Fibroblast of skin of right quadriceps (primary cell): ENCODE results near the gene NEURL1.
"Not testable (repeated sequence)": the region's sequence is repeated elsewhere in the genome, so short reads cannot be mapped to it uniquely, and the experiment has no call there.

Experiments
- DNase-seq: peaks from one replicate; pipeline ENCODE4 v3.0.0-alpha.2; 2013

The NEURL1 gene

DNA sequence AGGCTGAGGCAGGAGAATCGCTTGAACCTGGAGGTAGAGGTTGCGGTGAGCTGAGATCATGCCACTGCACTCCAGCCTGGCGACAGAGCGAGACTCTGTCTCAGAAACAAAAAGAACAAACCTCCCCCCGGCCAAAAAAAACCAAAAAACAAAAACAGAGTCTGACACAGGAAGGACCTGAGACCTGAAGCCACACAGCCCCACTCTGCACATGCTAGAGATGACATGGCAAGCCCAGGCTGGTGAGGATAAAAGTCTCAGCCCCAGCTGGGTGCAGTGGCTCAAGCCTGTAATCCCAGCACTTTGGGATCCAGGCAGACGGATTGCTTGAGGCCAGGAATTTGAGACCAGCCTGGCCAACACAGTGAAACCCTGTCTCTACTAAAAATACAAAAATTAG lies 139.4 kb downstream of the NEURL1 start:
- DNase-seq: not testable (repeated sequence)

DNA sequence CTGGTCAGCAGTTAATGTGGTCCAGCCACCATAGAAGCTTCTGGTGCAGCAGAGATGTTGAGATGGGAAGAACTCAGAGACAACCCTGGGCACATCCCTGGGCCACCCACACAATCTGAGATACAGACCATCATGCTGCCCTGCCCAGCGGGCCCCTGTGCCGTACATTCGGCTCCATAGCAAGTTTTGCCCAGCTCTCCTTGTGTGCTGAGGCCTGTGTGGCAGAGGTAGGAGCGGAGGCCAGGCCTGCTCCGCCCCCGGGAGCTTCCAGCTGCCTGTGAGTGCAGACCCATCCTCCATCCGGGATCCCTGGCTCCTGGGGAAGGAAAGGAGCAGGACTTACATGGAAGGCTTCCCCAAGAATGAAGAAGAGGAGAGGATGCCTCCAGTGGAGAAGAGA lies 140.3 kb downstream of the NEURL1 start:
- no peak for DNase-seq

DNA sequence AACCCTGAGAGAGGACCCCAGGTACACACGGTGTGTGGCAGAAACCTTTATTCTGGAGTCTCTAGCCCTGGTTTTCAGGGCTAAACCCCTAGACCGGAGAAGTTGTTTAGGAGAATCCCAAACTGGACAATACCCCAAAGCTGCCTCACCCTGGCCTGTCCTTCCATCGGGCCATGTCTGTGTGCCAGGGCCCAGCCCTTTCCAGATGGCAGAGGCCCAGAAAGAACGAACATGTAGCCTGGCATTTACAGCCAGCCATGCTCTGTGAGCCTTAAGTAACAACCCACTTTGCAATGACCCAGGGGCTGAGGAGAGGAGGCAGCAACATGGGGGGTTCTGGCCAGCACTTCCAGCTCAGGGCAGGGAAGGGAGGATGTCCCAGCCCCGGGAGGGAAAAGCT lies 142.1 kb downstream of the NEURL1 start:
- DNase-seq: no peak

DNA sequence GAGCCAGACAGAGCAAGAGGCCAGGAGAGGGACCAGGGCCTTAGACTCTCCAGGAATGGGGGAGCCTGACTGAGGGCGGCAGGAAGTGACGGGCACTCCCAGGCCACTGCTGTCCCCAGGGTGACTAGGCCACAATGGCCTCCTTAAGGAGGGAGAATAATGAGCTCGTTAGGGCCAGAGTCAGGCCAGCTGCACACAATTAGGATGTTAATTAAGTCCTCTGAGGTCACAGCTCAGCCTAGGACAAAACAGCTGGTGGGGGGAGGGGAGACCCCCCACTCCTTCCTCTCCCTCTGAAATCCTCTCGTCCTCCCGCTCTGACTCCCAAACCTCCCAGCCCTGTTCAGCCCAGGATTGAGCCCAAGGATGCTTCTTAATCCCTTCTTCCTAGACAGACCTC lies 143.0 kb downstream of the NEURL1 start:
- no peak for DNase-seq

DNA sequence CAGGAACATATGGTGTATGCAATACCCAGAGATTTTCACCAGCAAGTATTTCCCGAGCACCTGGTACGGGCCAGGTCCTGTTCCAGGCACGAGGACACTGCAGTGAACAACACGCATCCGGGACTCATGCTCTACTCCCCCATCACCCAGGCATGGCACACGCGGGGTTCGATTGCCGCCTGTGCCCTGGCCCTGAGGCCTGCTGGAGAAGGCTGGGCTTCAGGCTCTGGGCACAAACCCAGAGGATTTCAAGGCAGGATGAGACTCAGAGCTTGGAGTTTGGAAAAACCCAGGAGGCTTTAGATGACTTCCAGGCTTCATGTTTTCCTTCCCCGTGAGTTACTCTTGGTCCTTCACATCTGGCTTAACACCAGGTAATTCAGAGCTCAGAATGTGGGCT lies 143.5 kb downstream of the NEURL1 start:
- no peak for DNase-seq

DNA sequence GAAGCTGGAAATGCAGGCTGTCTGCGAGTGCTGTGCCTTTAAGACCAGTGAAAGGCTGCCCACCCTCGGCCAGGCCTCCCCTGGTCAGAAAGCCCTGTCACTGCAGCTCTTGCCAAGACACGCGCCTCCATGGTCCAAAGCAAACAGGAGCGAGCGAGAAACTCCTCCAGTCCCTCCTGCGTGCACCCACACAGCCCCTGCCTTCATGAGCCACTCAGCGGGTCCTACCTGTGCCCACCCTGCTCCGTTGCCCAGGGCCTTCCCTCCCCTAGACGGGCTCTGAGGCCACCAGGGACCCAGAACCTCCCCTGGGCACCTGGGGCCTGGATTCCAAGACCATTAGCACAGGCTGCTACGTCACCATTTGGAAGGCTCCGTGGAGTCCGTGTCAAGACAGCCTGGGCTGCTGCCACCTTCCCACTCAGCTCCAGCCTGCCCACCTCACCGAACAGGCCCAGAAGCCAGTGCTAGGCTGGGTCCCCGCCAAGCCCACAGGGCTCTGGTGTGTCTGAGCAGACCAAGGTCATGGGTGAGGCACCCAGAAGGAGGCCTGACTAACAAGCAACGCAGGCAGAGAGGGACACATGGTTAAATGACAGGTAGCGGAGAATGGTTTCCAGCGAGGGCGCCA lies 144.5 kb downstream of the NEURL1 start:
- DNase-seq: peak; percentile 50

DNA sequence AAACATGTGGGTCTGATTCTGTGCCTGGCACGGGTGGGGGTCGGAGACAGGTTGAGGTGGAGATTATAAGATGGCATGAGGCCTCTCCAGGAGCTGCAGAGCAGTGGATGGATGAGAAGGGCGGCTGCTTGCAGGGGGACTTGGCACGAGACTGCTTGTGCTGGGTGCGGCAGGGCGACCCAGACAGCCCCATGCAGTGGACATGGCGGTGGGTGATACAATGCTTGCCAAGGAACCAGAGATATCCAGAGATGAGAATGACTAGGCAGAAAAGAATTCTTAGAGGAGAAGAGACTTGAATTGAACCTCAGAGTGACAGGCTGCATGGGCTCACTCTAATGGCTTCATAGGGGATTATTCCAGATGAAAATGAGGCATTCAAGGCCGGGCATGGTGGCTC lies 145.4 kb downstream of the NEURL1 start:
- DNase-seq: no peak

DNA sequence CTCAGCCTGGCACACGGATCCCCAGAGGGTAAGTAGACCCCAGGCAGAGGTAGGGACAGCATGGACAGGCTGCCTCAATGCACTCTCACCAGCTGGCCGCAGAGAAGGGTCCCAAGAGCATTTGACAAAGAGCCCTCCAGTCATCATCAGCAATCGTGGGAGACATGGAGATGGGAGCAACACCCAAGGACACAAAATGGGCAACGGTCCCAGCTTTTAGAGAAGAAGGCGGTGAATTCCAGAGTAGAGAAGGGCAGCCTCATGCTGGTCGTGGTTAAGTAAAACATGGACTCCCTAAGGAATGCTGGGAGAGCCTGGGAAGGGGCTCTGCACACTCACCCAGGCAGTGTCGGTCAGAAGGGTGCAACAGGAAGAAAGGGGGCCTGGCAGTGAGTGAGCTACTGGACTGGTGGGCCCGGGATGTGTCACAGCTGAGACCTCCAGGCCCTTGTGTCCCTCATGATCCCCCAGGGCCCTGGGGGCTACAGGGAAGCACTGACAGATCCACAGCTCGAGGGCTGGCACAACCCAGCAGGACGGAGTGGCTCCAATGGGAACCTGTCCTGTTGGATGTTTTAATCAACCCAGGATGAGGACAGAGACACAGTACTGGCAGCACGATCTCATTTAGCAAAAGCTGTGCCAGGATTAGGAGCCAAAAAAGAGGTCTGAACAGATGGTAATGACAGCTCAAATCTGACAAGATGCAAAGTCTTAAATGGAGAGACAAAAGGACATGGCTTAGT lies 147.1 kb downstream of the NEURL1 start:
- peak; percentile 59 for DNase-seq

DNA sequence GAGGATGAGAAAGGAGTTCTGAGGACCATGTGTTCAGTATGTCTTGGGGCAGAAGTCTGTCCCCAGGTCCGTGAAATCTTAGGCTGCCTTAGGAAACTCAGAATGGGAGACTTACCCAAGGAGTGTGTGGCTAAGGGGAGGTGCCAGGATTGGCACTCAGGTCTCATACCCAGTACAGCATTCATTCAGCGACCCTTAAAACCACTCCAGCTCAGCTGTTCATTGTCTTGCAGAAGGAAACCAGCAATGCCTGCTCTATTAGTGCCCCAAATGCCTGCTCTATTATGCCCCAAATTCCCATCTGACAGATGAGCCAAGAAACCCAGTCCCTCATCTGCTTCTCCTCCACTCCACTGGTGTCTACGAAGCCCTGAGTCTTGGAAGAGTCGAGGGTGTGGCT lies 147.8 kb downstream of the NEURL1 start:
- DNase-seq: no peak
